Neural cell (in vitro differentiated cells): ENCODE data around the gene PRSS38.

Experiments used
- EP300 ChIP-seq: fragments of 450-650 bp; conservative IDR thresholded peaks from 2 replicates; pipeline ENCODE4 v1.6.1; 2014; ENCODE audit warnings: antibody characterized with exemption, mild to moderate bottlenecking, moderate library complexity; ENCODE audit not compliant: poor library complexity, severe bottlenecking
- MXI1 ChIP-seq: fragments of 450-650 bp; conservative IDR thresholded peaks from 2 replicates; pipeline ENCODE4 v1.6.1; 2014; ENCODE audit warnings: antibody characterized with exemption, mild to moderate bottlenecking; ENCODE audit not compliant: poor library complexity, severe bottlenecking
- TF ChIP-seq, protein P1 (sequence below): fragments of 450-650 bp; IDR thresholded peaks from 2 replicates; pipeline ENCODE4 v1.5.1; 2014; ENCODE audit warnings: antibody characterized with exemption, mild to moderate bottlenecking, moderate library complexity; ENCODE audit not compliant: poor library complexity, severe bottlenecking

GRCh38 chr1:227768640-227769039, 46.8 kb upstream of the PRSS38 start:
- TF ChIP-seq, protein P1, sequence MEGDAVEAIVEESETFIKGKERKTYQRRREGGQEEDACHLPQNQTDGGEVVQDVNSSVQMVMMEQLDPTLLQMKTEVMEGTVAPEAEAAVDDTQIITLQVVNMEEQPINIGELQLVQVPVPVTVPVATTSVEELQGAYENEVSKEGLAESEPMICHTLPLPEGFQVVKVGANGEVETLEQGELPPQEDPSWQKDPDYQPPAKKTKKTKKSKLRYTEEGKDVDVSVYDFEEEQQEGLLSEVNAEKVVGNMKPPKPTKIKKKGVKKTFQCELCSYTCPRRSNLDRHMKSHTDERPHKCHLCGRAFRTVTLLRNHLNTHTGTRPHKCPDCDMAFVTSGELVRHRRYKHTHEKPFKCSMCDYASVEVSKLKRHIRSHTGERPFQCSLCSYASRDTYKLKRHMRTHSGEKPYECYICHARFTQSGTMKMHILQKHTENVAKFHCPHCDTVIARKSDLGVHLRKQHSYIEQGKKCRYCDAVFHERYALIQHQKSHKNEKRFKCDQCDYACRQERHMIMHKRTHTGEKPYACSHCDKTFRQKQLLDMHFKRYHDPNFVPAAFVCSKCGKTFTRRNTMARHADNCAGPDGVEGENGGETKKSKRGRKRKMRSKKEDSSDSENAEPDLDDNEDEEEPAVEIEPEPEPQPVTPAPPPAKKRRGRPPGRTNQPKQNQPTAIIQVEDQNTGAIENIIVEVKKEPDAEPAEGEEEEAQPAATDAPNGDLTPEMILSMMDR = no peak
- TF ChIP-seq MXI1 (no peak), EP300 (no peak)
